Measurements from ENCODE around the gene OSBP.

GRCh38 chr11:59617876-59618275, 2.3 kb upstream of the OSBP start:
- TF ChIP-seq CTCF (IDR thresholded peaks at IDR 0.05 in 4 of 5, conservative IDR thresholded peaks at IDR 0.05 in 1 of 5), result no peak
- no peak for TF ChIP-seq POLR2A (IDR thresholded peaks at IDR 0.05)
